ENCODE results near the gene LTBP2. TPM values are rescaled to one million over a fixed set of nuclear protein-coding genes. Genes with fewer than 3 reads are reported as not detected.

LTBP2 gene
- total and polyA plus RNA-seq, 2 of the 8 experiments (the other 6 are each of a cell fraction or from before 2014, with no cell fraction given), result 0.48 to 0.89 TPM

DNA sequence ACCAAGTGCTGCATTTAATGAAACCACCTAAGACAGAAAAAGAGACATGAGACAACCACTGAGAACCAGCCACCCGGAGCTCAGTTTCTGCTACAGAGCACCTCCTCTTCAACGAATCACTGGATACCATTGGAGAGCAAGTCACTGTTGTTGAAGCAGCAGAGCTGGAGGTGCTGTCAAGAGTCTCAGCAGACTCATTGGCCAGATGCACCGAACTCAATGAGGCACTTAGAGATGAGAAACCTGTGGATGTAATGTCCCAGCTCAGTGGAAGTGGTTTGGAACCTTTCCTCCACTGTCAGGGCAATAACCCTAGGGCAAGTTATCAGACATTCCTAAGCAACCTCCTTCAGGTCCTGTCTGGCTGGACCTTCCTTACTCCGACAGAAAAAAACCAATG, 132.0 kb downstream of the LTBP2 start (continued):
- TF ChIP-seq, protein P1, sequence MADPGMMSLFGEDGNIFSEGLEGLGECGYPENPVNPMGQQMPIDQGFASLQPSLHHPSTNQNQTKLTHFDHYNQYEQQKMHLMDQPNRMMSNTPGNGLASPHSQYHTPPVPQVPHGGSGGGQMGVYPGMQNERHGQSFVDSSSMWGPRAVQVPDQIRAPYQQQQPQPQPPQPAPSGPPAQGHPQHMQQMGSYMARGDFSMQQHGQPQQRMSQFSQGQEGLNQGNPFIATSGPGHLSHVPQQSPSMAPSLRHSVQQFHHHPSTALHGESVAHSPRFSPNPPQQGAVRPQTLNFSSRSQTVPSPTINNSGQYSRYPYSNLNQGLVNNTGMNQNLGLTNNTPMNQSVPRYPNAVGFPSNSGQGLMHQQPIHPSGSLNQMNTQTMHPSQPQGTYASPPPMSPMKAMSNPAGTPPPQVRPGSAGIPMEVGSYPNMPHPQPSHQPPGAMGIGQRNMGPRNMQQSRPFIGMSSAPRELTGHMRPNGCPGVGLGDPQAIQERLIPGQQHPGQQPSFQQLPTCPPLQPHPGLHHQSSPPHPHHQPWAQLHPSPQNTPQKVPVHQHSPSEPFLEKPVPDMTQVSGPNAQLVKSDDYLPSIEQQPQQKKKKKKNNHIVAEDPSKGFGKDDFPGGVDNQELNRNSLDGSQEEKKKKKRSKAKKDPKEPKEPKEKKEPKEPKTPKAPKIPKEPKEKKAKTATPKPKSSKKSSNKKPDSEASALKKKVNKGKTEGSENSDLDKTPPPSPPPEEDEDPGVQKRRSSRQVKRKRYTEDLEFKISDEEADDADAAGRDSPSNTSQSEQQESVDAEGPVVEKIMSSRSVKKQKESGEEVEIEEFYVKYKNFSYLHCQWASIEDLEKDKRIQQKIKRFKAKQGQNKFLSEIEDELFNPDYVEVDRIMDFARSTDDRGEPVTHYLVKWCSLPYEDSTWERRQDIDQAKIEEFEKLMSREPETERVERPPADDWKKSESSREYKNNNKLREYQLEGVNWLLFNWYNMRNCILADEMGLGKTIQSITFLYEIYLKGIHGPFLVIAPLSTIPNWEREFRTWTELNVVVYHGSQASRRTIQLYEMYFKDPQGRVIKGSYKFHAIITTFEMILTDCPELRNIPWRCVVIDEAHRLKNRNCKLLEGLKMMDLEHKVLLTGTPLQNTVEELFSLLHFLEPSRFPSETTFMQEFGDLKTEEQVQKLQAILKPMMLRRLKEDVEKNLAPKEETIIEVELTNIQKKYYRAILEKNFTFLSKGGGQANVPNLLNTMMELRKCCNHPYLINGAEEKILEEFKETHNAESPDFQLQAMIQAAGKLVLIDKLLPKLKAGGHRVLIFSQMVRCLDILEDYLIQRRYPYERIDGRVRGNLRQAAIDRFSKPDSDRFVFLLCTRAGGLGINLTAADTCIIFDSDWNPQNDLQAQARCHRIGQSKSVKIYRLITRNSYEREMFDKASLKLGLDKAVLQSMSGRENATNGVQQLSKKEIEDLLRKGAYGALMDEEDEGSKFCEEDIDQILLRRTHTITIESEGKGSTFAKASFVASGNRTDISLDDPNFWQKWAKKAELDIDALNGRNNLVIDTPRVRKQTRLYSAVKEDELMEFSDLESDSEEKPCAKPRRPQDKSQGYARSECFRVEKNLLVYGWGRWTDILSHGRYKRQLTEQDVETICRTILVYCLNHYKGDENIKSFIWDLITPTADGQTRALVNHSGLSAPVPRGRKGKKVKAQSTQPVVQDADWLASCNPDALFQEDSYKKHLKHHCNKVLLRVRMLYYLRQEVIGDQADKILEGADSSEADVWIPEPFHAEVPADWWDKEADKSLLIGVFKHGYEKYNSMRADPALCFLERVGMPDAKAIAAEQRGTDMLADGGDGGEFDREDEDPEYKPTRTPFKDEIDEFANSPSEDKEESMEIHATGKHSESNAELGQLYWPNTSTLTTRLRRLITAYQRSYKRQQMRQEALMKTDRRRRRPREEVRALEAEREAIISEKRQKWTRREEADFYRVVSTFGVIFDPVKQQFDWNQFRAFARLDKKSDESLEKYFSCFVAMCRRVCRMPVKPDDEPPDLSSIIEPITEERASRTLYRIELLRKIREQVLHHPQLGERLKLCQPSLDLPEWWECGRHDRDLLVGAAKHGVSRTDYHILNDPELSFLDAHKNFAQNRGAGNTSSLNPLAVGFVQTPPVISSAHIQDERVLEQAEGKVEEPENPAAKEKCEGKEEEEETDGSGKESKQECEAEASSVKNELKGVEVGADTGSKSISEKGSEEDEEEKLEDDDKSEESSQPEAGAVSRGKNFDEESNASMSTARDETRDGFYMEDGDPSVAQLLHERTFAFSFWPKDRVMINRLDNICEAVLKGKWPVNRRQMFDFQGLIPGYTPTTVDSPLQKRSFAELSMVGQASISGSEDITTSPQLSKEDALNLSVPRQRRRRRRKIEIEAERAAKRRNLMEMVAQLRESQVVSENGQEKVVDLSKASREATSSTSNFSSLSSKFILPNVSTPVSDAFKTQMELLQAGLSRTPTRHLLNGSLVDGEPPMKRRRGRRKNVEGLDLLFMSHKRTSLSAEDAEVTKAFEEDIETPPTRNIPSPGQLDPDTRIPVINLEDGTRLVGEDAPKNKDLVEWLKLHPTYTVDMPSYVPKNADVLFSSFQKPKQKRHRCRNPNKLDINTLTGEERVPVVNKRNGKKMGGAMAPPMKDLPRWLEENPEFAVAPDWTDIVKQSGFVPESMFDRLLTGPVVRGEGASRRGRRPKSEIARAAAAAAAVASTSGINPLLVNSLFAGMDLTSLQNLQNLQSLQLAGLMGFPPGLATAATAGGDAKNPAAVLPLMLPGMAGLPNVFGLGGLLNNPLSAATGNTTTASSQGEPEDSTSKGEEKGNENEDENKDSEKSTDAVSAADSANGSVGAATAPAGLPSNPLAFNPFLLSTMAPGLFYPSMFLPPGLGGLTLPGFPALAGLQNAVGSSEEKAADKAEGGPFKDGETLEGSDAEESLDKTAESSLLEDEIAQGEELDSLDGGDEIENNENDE (IDR thresholded peaks at IDR 0.05; ENCODE audit: insufficient replicate concordance, low read length), result no peak
- no peak for TF ChIP-seq SRF (IDR thresholded peaks at IDR 0.05; ENCODE audit: low read depth, low read length)
- no peak for TF ChIP-seq ASH2L (IDR thresholded peaks at IDR 0.05; ENCODE audit: low read length)
- no peak for TF ChIP-seq KDM5A (IDR thresholded peaks at IDR 0.05; ENCODE audit: low read length)
- TF ChIP-seq TCF12 (IDR thresholded peaks at IDR 0.05; ENCODE audit: low read depth, low read length), result no peak
- TF ChIP-seq GTF2F1 (IDR thresholded peaks at IDR 0.05; ENCODE audit: borderline replicate concordance, low read depth, low read length), result no peak
- TF ChIP-seq SIX5 (IDR thresholded peaks at IDR 0.05; ENCODE audit: low read depth, low read length), result no peak
- TF ChIP-seq CHD2 (IDR thresholded peaks at IDR 0.05; ENCODE audit: low read length), result no peak
- no peak for TF ChIP-seq NRF1 (IDR thresholded peaks at IDR 0.05; ENCODE audit: low read depth, low read length)
- TF ChIP-seq POLR2A (IDR thresholded peaks at IDR 0.05; ENCODE audit: control extremely low read depth in 1 of 2, low read depth in 2 of 2, low read length in 2 of 2), result no peak
- TF ChIP-seq, protein P2, sequence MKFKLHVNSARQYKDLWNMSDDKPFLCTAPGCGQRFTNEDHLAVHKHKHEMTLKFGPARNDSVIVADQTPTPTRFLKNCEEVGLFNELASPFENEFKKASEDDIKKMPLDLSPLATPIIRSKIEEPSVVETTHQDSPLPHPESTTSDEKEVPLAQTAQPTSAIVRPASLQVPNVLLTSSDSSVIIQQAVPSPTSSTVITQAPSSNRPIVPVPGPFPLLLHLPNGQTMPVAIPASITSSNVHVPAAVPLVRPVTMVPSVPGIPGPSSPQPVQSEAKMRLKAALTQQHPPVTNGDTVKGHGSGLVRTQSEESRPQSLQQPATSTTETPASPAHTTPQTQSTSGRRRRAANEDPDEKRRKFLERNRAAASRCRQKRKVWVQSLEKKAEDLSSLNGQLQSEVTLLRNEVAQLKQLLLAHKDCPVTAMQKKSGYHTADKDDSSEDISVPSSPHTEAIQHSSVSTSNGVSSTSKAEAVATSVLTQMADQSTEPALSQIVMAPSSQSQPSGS (IDR thresholded peaks at IDR 0.05; ENCODE audit: low read length), result no peak
- no peak for TF ChIP-seq JUND (IDR thresholded peaks at IDR 0.05; ENCODE audit: low read length)

All from H1 (cell line).